HEK293 (cell line): ENCODE measurements around the gene CD276.

Source experiments
- CTCF ChIA-PET: fragments of 350-600 bp; formaldehyde crosslinking; extraction: SDS; loops from one replicate; lab custom pipeline; 2021; ENCODE audit warnings: antibody characterized with exemption; lab: Yijun Ruan, JAX
- POLR2A ChIA-PET: fragments of 300-600 bp; formaldehyde crosslinking; extraction: SDS; loops from one replicate; lab custom pipeline; 2020; ENCODE audit warnings: antibody characterized with exemption, inconsistent platforms; lab: Yijun Ruan, JAX
- H3K27ac ChIP-seq: fragments of 200-500 bp; sonication (Bioruptor generic); 2 replicates; pipeline ENCODE4 v1.5.1; 2014; ENCODE audit warnings: low read depth, low read length, control low read depth, inconsistent platforms; ENCODE audit errors: extremely low read depth
- H3K36me3 ChIP-seq, 2 experiments: fragments of 200-500 bp in 1 of 2; sonication (Bioruptor generic) in 1 of 2; 1 replicate in 1 of 2; 2 replicates in 1 of 2; pipeline ENCODE4 v1.5.1; 2014 to 2017; ENCODE audit warnings: inconsistent platforms in 2 of 2, low read length in 2 of 2; ENCODE audit not compliant: control insufficient read depth in 2 of 2, insufficient read depth in 1 of 2
- H3K4me1 ChIP-seq: fragments of 200-500 bp; sonication (Bioruptor generic); 2 replicates; pipeline ENCODE4 v1.5.1; 2014; ENCODE audit warnings: mild to moderate bottlenecking, low read length, inconsistent platforms; ENCODE audit not compliant: control insufficient read depth, insufficient read depth
- H3K4me3 ChIP-seq: 2 replicates; pipeline ENCODE4 v1.5.1; 2011; ENCODE audit warnings: low read depth, mild to moderate bottlenecking, control low read depth, low read length, moderate library complexity
- H3K9me3 ChIP-seq: fragments of 200-500 bp; sonication (Bioruptor generic); 2 replicates; pipeline ENCODE4 v1.5.1; 2014; ENCODE audit warnings: low read depth, low read length, inconsistent platforms; ENCODE audit not compliant: control insufficient read depth, insufficient read depth
- EGR2 ChIP-seq: fragments of 450-650 bp; formaldehyde crosslinking; IDR thresholded peaks from 2 replicates; pipeline ENCODE4 v1.5.1; 2016; ENCODE audit warnings: low read depth, missing biosample characterization, missing genetic modification characterization
- GLIS1 ChIP-seq: fragments of 450-650 bp; formaldehyde crosslinking; IDR thresholded peaks from 2 replicates; pipeline ENCODE4 v1.5.1; 2016; ENCODE audit warnings: missing biosample characterization, missing genetic modification characterization
- KLF1 ChIP-seq: fragments of 450-650 bp; formaldehyde crosslinking; IDR thresholded peaks from 2 replicates; pipeline ENCODE4 v1.5.1; 2016; ENCODE audit warnings: missing biosample characterization, missing genetic modification characterization
- KLF17 ChIP-seq: fragments of 450-650 bp; formaldehyde crosslinking; IDR thresholded peaks from 2 replicates; pipeline ENCODE4 v1.5.1; 2016; ENCODE audit warnings: missing biosample characterization, missing genetic modification characterization
- SCRT2 ChIP-seq: fragments of 450-650 bp; formaldehyde crosslinking; IDR thresholded peaks from 2 replicates; pipeline ENCODE4 v1.5.1; 2016; ENCODE audit warnings: missing biosample characterization, missing genetic modification characterization
- SP3 ChIP-seq: fragments of 450-650 bp; formaldehyde crosslinking; IDR thresholded peaks from 2 replicates; pipeline ENCODE4 v1.5.1; 2016; ENCODE audit warnings: missing biosample characterization, missing genetic modification characterization
- TRIM28 ChIP-seq: IDR thresholded peaks from 2 replicates; pipeline ENCODE4 v1.6.1; 2011; ENCODE audit warnings: low read length, control low read depth, borderline replicate concordance
- WT1 ChIP-seq: fragments of 450-650 bp; formaldehyde crosslinking; IDR thresholded peaks from 2 replicates; pipeline ENCODE4 v1.5.1; 2016; ENCODE audit warnings: missing biosample characterization, missing genetic modification characterization
- ZBTB48 ChIP-seq: fragments of 450-650 bp; formaldehyde crosslinking; IDR thresholded peaks from 2 replicates; pipeline ENCODE4 v1.5.1; 2016; ENCODE audit warnings: missing biosample characterization, missing genetic modification characterization
- ZFHX2 ChIP-seq: fragments of 450-650 bp; formaldehyde crosslinking; conservative IDR thresholded peaks from 2 replicates; pipeline ENCODE4 v1.5.1; 2016; ENCODE audit warnings: missing biosample characterization, missing genetic modification characterization
- ZNF157 ChIP-seq: fragments of 450-650 bp; formaldehyde crosslinking; IDR thresholded peaks from 2 replicates; pipeline ENCODE4 v1.5.1; 2016; ENCODE audit warnings: missing biosample characterization, missing genetic modification characterization
- ZNF23 ChIP-seq: fragments of 450-650 bp; formaldehyde crosslinking; IDR thresholded peaks from 2 replicates; pipeline ENCODE4 v1.5.1; 2016; ENCODE audit warnings: missing biosample characterization, missing genetic modification characterization, borderline replicate concordance
- ZNF248 ChIP-seq: fragments of 450-650 bp; formaldehyde crosslinking; IDR thresholded peaks from 2 replicates; pipeline ENCODE4 v1.5.1; 2017; ENCODE audit warnings: missing biosample characterization, missing genetic modification characterization
- ZNF398 ChIP-seq: fragments of 450-650 bp; formaldehyde crosslinking; IDR thresholded peaks from 2 replicates; pipeline ENCODE4 v1.5.1; 2017; ENCODE audit warnings: missing biosample characterization, missing genetic modification characterization
- ZNF558 ChIP-seq: fragments of 450-650 bp; formaldehyde crosslinking; IDR thresholded peaks from 2 replicates; pipeline ENCODE4 v1.5.1; 2016; ENCODE audit warnings: missing biosample characterization, missing genetic modification characterization
- ZNF600 ChIP-seq: fragments of 450-650 bp; formaldehyde crosslinking; IDR thresholded peaks from 2 replicates; pipeline ENCODE4 v1.5.1; 2016; ENCODE audit warnings: missing biosample characterization, missing genetic modification characterization
- ZNF660 ChIP-seq: fragments of 450-650 bp; IDR thresholded peaks from 2 replicates; pipeline ENCODE4 v1.5.1; 2018; ENCODE audit warnings: missing biosample characterization, mild to moderate bottlenecking, missing genetic modification characterization
- ZNF692 ChIP-seq: fragments of 450-650 bp; formaldehyde crosslinking; IDR thresholded peaks from 2 replicates; pipeline ENCODE4 v1.5.1; 2016; ENCODE audit warnings: missing biosample characterization, missing genetic modification characterization
- ZNF791 ChIP-seq: fragments of 450-650 bp; formaldehyde crosslinking; IDR thresholded peaks from 2 replicates; pipeline ENCODE4 v1.5.1; 2016; ENCODE audit warnings: missing biosample characterization, missing genetic modification characterization

CD276 gene

GRCh38 chr15:73741321-73741836 is 57.2 kb downstream of the CD276 start:
- peaks cover 0 to 5% of the 10 kb centered on the region in 2 experiments; a peak in 1 of 3 replicates for H3K36me3 ChIP-seq
- no peaks in the 10 kb centered on the region for H3K9me3 ChIP-seq
- no peak overlapping the region for H3K27ac ChIP-seq
- ChIA-PET POLR2A (no interaction called here), CTCF (interaction anchor here (0.6 to 1.1 kb wide), 3 partner anchors 37 to 226 kb away, joined by 3 read pairs; no protein-coding TSS in a partner anchor)
- H3K4me3 ChIP-seq: no peak overlapping the region
- TF ChIP-seq ZNF23 (tag by site-specific recombination): no peak
- TF ChIP-seq, all 188 proteins: peak for 0
- peaks cover 2% of the 10 kb centered on the region; the same call in 1 of the 2 replicates for H3K4me1 ChIP-seq

GRCh38 chr15:73744293-73744692 is 60.1 kb downstream of the CD276 start:
- H3K27ac ChIP-seq: no peak overlapping the region
- no peak for TF ChIP-seq ZNF791
- TF ChIP-seq GLIS1 (tag by site-specific recombination): peak; percentile 75
- TF ChIP-seq, all 188 proteins: peak for 1
- Histone ChIP-seq H3K36me3 (peaks cover 0 to 5% of the 10 kb centered on the region in 2 experiments; a peak in 1 of 3 replicates), H3K4me1 (peaks cover 2% of the 10 kb centered on the region; the same call in 1 of the 2 replicates), H3K4me3 (no peak overlapping the region), H3K9me3 (no peaks in the 10 kb centered on the region)
- ChIA-PET CTCF (interaction anchor here (0.6 to 0.7 kb wide), 2 partner anchors 107 to 249 kb away, joined by 4 to 6 read pairs; no protein-coding TSS in a partner anchor), POLR2A (interaction anchor here (0.6 to 1.1 kb wide), 2 partner anchors 9 to 11 kb away, joined by 3 to 4 read pairs; no protein-coding TSS in a partner anchor)

GRCh38 chr15:73745073-73745472 is 60.9 kb downstream of the CD276 start:
- CTCF ChIA-PET: no interaction called here
- peaks cover 0 to 7% of the 10 kb centered on the region in 2 experiments; a peak in 1 of 3 replicates for H3K36me3 ChIP-seq

More at GRCh38 chr15:73745073-73745472, 60.9 kb downstream of the CD276 start:
- no peaks in the 10 kb centered on the region for H3K9me3 ChIP-seq
- H3K27ac ChIP-seq: no peak overlapping the region
- TF ChIP-seq KLF17 (tag by site-specific recombination): 0 out of 2 replicates have a peak, but pooled peaks have one; percentile 32
- TF ChIP-seq ZNF248 (tag by site-specific recombination): no peak
- no peak for TF ChIP-seq ZNF157 (tag by site-specific recombination)
- TF ChIP-seq ZFHX2 (tag by site-specific recombination): peak; percentile 85
- peak; percentile 97 for TF ChIP-seq ZNF600
- no peak for TF ChIP-seq SP3 (tag by site-specific recombination)
- peak; percentile 40; the same call in 1 of the 2 replicates for TF ChIP-seq SCRT2 (tag by site-specific recombination)
- 0 out of 2 replicates have a peak, but pooled peaks have one; percentile 41 for TF ChIP-seq ZBTB48 (tag by site-specific recombination)
- TF ChIP-seq ZNF558 (tag by site-specific recombination): no peak
- no peak for TF ChIP-seq TRIM28
- TF ChIP-seq ZNF398: peak; percentile 70
- no peak for TF ChIP-seq ZNF660 (tag by site-specific recombination)
- peak; percentile 36; the same call in 1 of the 2 replicates for TF ChIP-seq KLF1 (tag by site-specific recombination)
- TF ChIP-seq WT1: peak; percentile 87
- TF ChIP-seq EGR2 (tag by site-specific recombination): peak; percentile 90
- TF ChIP-seq ZNF692 (tag by site-specific recombination): no peak
- TF ChIP-seq, all 188 proteins: peak for 9
- no peak overlapping the region for H3K4me3 ChIP-seq
- peaks cover 2% of the 10 kb centered on the region; the same call in 1 of the 2 replicates for H3K4me1 ChIP-seq
- POLR2A ChIA-PET: interaction anchor here (1.1 kb wide), 1 partner anchor 9 kb away, joined by 3 read pairs; no protein-coding TSS in a partner anchor
